IMR-90 (cell line): ENCODE data around the gene DCST2. TPM values are rescaled to one million over a fixed set of nuclear protein-coding genes. Genes with fewer than 3 reads are reported as not detected.

Source experiments
- ATAC-seq: fragments of 200-7000 bp; cut with Tn5 transposase; 2 replicates; pipeline ENCODE4 v1.9.1; 2020; ENCODE audit warnings: low read depth, mild to moderate bottlenecking, moderate library complexity
- BruUV-seq: library from RNA; stranded (reverse); fragments of 400-500 nt; replicated peaks from 2 replicates; lab custom pipeline; 2021; lab: Mats Ljungman, UMichigan
- CTCF ChIA-PET: fragments of 300-600 bp; formaldehyde crosslinking; extraction: SDS; loops from one replicate; lab custom pipeline; 2021; ENCODE audit warnings: antibody characterized with exemption; lab: Yijun Ruan, JAX
- POLR2A ChIA-PET: fragments of 300-600 bp; sonication (Branson Sonifier 250); formaldehyde crosslinking; loops from one replicate; lab custom pipeline; 2022; ENCODE audit warnings: antibody characterized with exemption; ENCODE audit not compliant: unreplicated experiment; lab: Charles Lee
- DNase-seq: peaks from one replicate; pipeline ENCODE4 v3.0.0; 2013
- H2AFZ ChIP-seq: replicated peaks from 2 replicates; pipeline ENCODE3; 2013; ENCODE audit warnings: low read length, mild to moderate bottlenecking; ENCODE audit not compliant: poor library complexity
- H2AK5ac ChIP-seq: 2 replicates; pipeline ENCODE4 v1.6.1; 2013; ENCODE audit warnings: low read depth, low read length, inconsistent platforms
- H2AK9ac ChIP-seq: replicated peaks from 2 replicates; pipeline ENCODE3; 2013; ENCODE audit warnings: mild to moderate bottlenecking, low read depth, low read length, moderate library complexity; ENCODE audit not compliant: poor library complexity
- H2BK120ac ChIP-seq: 2 replicates; pipeline ENCODE4 v1.6.1; 2013; ENCODE audit warnings: low read depth, low read length, inconsistent platforms
- H2BK15ac ChIP-seq: 3 replicates; pipeline ENCODE4 v1.6.1; 2013; ENCODE audit warnings: low read depth, low read length, inconsistent platforms
- H2BK20ac ChIP-seq: 2 replicates; pipeline ENCODE4 v1.6.1; 2013; ENCODE audit warnings: low read depth, mild to moderate bottlenecking, inconsistent platforms, low read length, moderate library complexity
- H2BK5ac ChIP-seq: 2 replicates; pipeline ENCODE4 v1.6.1; 2013; ENCODE audit warnings: mild to moderate bottlenecking, low read depth, low read length, inconsistent platforms; ENCODE audit not compliant: poor library complexity, severe bottlenecking
- H3K14ac ChIP-seq: replicated peaks from 2 replicates; pipeline ENCODE4 v1.6.1; 2013; ENCODE audit warnings: low read depth, low read length, inconsistent platforms
- H3K18ac ChIP-seq: 2 replicates; pipeline ENCODE4 v1.6.1; 2013; ENCODE audit warnings: low read depth, low read length, control low read depth
- H3K23ac ChIP-seq: 2 replicates; pipeline ENCODE4 v1.6.1; 2013; ENCODE audit warnings: low read depth, low read length, inconsistent platforms
- H3K27ac ChIP-seq: 2 replicates; pipeline ENCODE4 v1.5.1; 2013; ENCODE audit warnings: mild to moderate bottlenecking, control low read depth, low read length; ENCODE audit not compliant: insufficient read depth
- H3K27me3 ChIP-seq: 2 replicates; pipeline ENCODE4 v1.6.1; 2013; ENCODE audit warnings: low read length; ENCODE audit not compliant: control insufficient read depth, insufficient read depth
- H3K36me3 ChIP-seq: 2 replicates; pipeline ENCODE4 v1.6.1; 2013; ENCODE audit warnings: low read length, mixed read lengths; ENCODE audit not compliant: control insufficient read depth, insufficient read depth
- H3K4ac ChIP-seq: 2 replicates; pipeline ENCODE4 v1.6.1; 2013; ENCODE audit warnings: low read depth, low read length, inconsistent platforms
- H3K4me1 ChIP-seq: 2 replicates; pipeline ENCODE4 v1.6.1; 2013; ENCODE audit warnings: low read length, mixed read lengths; ENCODE audit not compliant: control insufficient read depth, insufficient read depth
- H3K4me2 ChIP-seq: 2 replicates; pipeline ENCODE4 v1.6.1; 2013; ENCODE audit warnings: low read depth, mild to moderate bottlenecking, control low read depth, low read length, moderate library complexity
- H3K4me3 ChIP-seq: 2 replicates; pipeline ENCODE4 v1.5.1; 2013; ENCODE audit warnings: low read depth, mild to moderate bottlenecking, control low read depth, low read length, moderate library complexity; ENCODE audit not compliant: insufficient read depth
- H3K56ac ChIP-seq: 2 replicates; pipeline ENCODE4 v1.6.1; 2013; ENCODE audit warnings: low read length, inconsistent platforms; ENCODE audit not compliant: insufficient read depth; ENCODE audit errors: extremely low read depth
- H3K79me1 ChIP-seq, 2 experiments: 2 replicates each; pipeline ENCODE4 v1.6.1; 2013; ENCODE audit warnings: low read length in 2 of 2, inconsistent platforms in 1 of 2, low read depth in 1 of 2
- H3K9ac ChIP-seq: 2 replicates; pipeline ENCODE4 v1.6.1; 2013; ENCODE audit warnings: low read depth, low read length, control low read depth
- H3K9me1 ChIP-seq: 2 replicates; pipeline ENCODE4 v1.6.1; 2013; ENCODE audit warnings: low read length, inconsistent platforms; ENCODE audit not compliant: insufficient read depth
- H3K9me3 ChIP-seq: 2 replicates; pipeline ENCODE4 v1.6.1; 2013; ENCODE audit warnings: low read length; ENCODE audit not compliant: control insufficient read depth, insufficient read depth
- H4K20me1 ChIP-seq: 2 replicates; pipeline ENCODE4 v1.6.1; 2013; ENCODE audit warnings: low read length, inconsistent platforms; ENCODE audit not compliant: insufficient read depth
- H4K5ac ChIP-seq: 2 replicates; pipeline ENCODE4 v1.6.1; 2013; ENCODE audit warnings: mild to moderate bottlenecking, low read depth, low read length, control low read depth
- H4K8ac ChIP-seq, 2 experiments: 2 replicates each; pipeline ENCODE4 v1.6.1; 2013; ENCODE audit warnings: low read depth in 2 of 2, low read length in 2 of 2, control low read depth in 1 of 2, inconsistent platforms in 1 of 2
- H4K91ac ChIP-seq: 2 replicates; pipeline ENCODE4 v1.6.1; 2013; ENCODE audit warnings: low read depth, low read length, inconsistent platforms; ENCODE audit not compliant: insufficient read depth
- BHLHE40 ChIP-seq: fragments of 150-350 bp; IDR thresholded peaks from 2 replicates; pipeline ENCODE4 v1.6.1; 2016; ENCODE audit warnings: mild to moderate bottlenecking, low read depth, low read length
- CEBPB ChIP-seq: IDR thresholded peaks from 2 replicates; pipeline ENCODE4 v1.6.1; 2012; ENCODE audit warnings: low read depth, low read length, improper control_type of control experiment
- CHD1 ChIP-seq: IDR thresholded peaks from 2 replicates; pipeline ENCODE4 v1.6.1; 2012; ENCODE audit warnings: low read depth, low read length, improper control_type of control experiment
- CTCF ChIP-seq: conservative IDR thresholded peaks from 2 replicates; pipeline ENCODE4 v1.5.1; 2012; ENCODE audit warnings: mild to moderate bottlenecking, low read depth, low read length, improper control_type of control experiment
- FOS ChIP-seq: fragments of 150-350 bp; IDR thresholded peaks from 2 replicates; pipeline ENCODE4 v1.6.1; 2016; ENCODE audit warnings: low read depth, low read length
- MAFK ChIP-seq: IDR thresholded peaks from 2 replicates; pipeline ENCODE4 v1.6.1; 2012; ENCODE audit warnings: low read depth, low read length, improper control_type of control experiment
- MAZ ChIP-seq: IDR thresholded peaks from 2 replicates; pipeline ENCODE4 v1.6.1; 2012; ENCODE audit warnings: low read depth, mild to moderate bottlenecking, low read length, improper control_type of control experiment, moderate library complexity, borderline replicate concordance
- MXI1 ChIP-seq: IDR thresholded peaks from 2 replicates; pipeline ENCODE4 v1.6.1; 2012; ENCODE audit warnings: low read depth, mild to moderate bottlenecking, low read length, moderate library complexity, borderline replicate concordance
- NFE2L2 ChIP-seq: fragments of 150-350 bp; IDR thresholded peaks from 2 replicates; pipeline ENCODE4 v1.6.1; 2016; ENCODE audit warnings: low read depth, mild to moderate bottlenecking, low read length
- POLR2A ChIP-seq: IDR thresholded peaks from 2 replicates; pipeline ENCODE4 v1.6.1; 2012; ENCODE audit warnings: mild to moderate bottlenecking, low read depth, low read length
- RAD21 ChIP-seq: IDR thresholded peaks from 2 replicates; pipeline ENCODE4 v1.6.1; 2012; ENCODE audit warnings: low read length, improper control_type of control experiment
- RCOR1 ChIP-seq: IDR thresholded peaks from 2 replicates; pipeline ENCODE4 v1.6.1; 2012; ENCODE audit warnings: mild to moderate bottlenecking, low read length, improper control_type of control experiment; ENCODE audit not compliant: insufficient replicate concordance
- RFX5 ChIP-seq: IDR thresholded peaks from 2 replicates; pipeline ENCODE4 v1.8.0; 2012; ENCODE audit warnings: low read depth, mild to moderate bottlenecking, low read length, moderate library complexity
- SMC3 ChIP-seq: fragments of 150-350 bp; IDR thresholded peaks from 2 replicates; pipeline ENCODE4 v1.6.1; 2016; ENCODE audit warnings: low read depth, mild to moderate bottlenecking, antibody characterized with exemption, low read length, moderate library complexity
- USF2 ChIP-seq: fragments of 150-350 bp; IDR thresholded peaks from 2 replicates; pipeline ENCODE4 v1.6.1; 2017; ENCODE audit warnings: mild to moderate bottlenecking, antibody characterized with exemption, low read length, low read depth
- WGBS, 2 experiments: methylation state at CpG; one replicate each; pipeline versions ENCODE4 v1.1.5 to v1.1.7; 2013; ENCODE audit warnings: missing lambda C conversion rate in 2 of 2; ENCODE audit not compliant: insufficient read length in 1 of 2; ENCODE audit errors: extremely low coverage in 2 of 2; 5-methylcytosine and 5-hydroxymethylcytosine counted together
- dilution Hi-C: fragments of 300-500 bp; cut with HindIII; formaldehyde crosslinking; loops from one replicate; pipeline ENCODE4 v1.14.3; 2018; ENCODE audit warnings: low sequenced_read_pairs; ENCODE audit not compliant: unreplicated experiment
- in situ Hi-C: fragments of 300-500 bp; cut with MboI; formaldehyde crosslinking; loops from 3 replicates; pipeline ENCODE4 v1.14.3; 2019; ENCODE audit warnings: low sequenced_read_pairs, inconsistent platforms, mixed read lengths
- intact Hi-C: fragments of 100-400 bp; cut with micrococcal nuclease; formaldehyde crosslinking; loops from 2 replicates; pipeline ENCODE4 v1.10.0; 2022
- polyA plus RNA-seq, 3 experiments: library from polyadenylated mRNA; depleted of rRNA; stranded (reverse); fragments of >200 nt; gene quantifications; 2 replicates each; pipeline ENCODE4 v1.2.3, GENCODE V29; 2012; ENCODE audit warnings: low replicate concordance in 1 of 3
- total RNA-seq: library from RNA; depleted of rRNA; stranded (reverse); fragments of >200 nt; gene quantifications from 2 replicates; pipeline ENCODE4 v1.2.3, GENCODE V29; 2012

DCST2 gene
- total and polyA plus RNA-seq, 2 of the 4 experiments (the other 2 are of a cell fraction), result 0.14 TPM; not detected in 1

GRCh38 chr1:154982897-154983648 lies 50.5 kb downstream of the DCST2 start, which contains the start of gene FLAD1:
Gene FLAD1, plus strand, starts transcription at chr1:154983344. Its CDS starts 351 bp downstream, at chr1:154983695.
- ChIA-PET POLR2A (interaction anchor here (1.0 to 1.1 kb wide), 2 partner anchors 10 kb away, joined by 3 to 5 read pairs; no protein-coding TSS in a partner anchor), CTCF (interaction anchor here (1.8 kb wide), 1 partner anchor 12 kb away, joined by 5 read pairs; the partner anchor contains the start of gene SHC1)
- Histone ChIP-seq H4K8ac (peak within 1 kb of the TSS; percentile 71 to 95), H2BK120ac (no peak within 1 kb of the TSS), H4K91ac (peak within 1 kb of the TSS; percentile 49), H2AK9ac (peak within 1 kb of the TSS; percentile 88), H3K9me1 (0 out of 2 replicates have a peak, but pooled peaks cover 3% of the 10 kb centered on the region), H3K14ac (peak within 1 kb of the TSS; percentile 89), H3K4me2 (peak within 1 kb of the TSS; percentile 87), H3K56ac (peak within 1 kb of the TSS; percentile 80), H2BK20ac (no peak within 1 kb of the TSS), H2BK15ac (no peak within 1 kb of the TSS; the same call in 2 of the 3 replicates), H3K4me3 (peak within 1 kb of the TSS; percentile 78), H2AFZ (peak within 1 kb of the TSS; percentile 90), H3K18ac (no peak within 1 kb of the TSS; the same call in 1 of the 2 replicates), H3K27me3 (no peaks in the 10 kb centered on the region), H3K4me1 (peaks cover 3% of the 10 kb centered on the region), H3K36me3 (peaks cover 6% of the 10 kb centered on the region), H3K79me1 (peaks cover 13 to 47% of the 10 kb centered on the region in 2 experiments; a peak in 3 of 4 replicates), H2AK5ac (peak within 1 kb of the TSS; percentile 57), H3K23ac (peak within 1 kb of the TSS; percentile 72; the same call in 1 of the 2 replicates), H3K9me3 (no peaks in the 10 kb centered on the region), H4K5ac (peak within 1 kb of the TSS; percentile 74), H4K20me1 (no peaks in the 10 kb centered on the region), H3K9ac (peak within 1 kb of the TSS; percentile 92), H3K4ac (peak within 1 kb of the TSS; percentile 70), H2BK5ac (peak within 1 kb of the TSS; percentile 44), H3K27ac (peak within 1 kb of the TSS; percentile 40)
- BruUV-seq, result no TSS peak
- dilution Hi-C loops (no loop called here), in situ Hi-C loops (no loop called here), intact Hi-C loops (no loop called here)
- no peak for TF ChIP-seq MAFK
- no peak for TF ChIP-seq NFE2L2
- no peak; the same call in 1 of the 2 replicates for TF ChIP-seq RAD21
- no peak for TF ChIP-seq RCOR1
- peak; percentile 74; the same call in 1 of the 2 replicates for TF ChIP-seq FOS
- TF ChIP-seq MAZ, result peak; percentile 13; the same call in 1 of the 2 replicates
- no peak for TF ChIP-seq RFX5
- no peak for TF ChIP-seq CEBPB
- TF ChIP-seq MXI1, result peak; percentile 80
- TF ChIP-seq CTCF, result no peak
- no peak for TF ChIP-seq SMC3
- no peak for TF ChIP-seq BHLHE40
- TF ChIP-seq USF2, result peak; percentile 94
- TF ChIP-seq POLR2A, result no peak
- TF ChIP-seq CHD1, result no peak
- peak; percentile 100 for DNase-seq
- ATAC-seq, result peak; percentile 100
- 0% methylated on average over 19 of the region's 26 CpGs; no CpG with 5 or more reads in 1 of the 2 experiments for WGBS, 2 experiments
